HL-60 (cell line): ENCODE measurements around the gene TGFB1.

ENCODE experiments used
- CTCF ChIP-seq: IDR thresholded peaks from one replicate; pipeline ENCODE4 v1.5.1; 2011; ENCODE audit warnings: low read length, control low read depth, inconsistent platforms; ENCODE audit not compliant: insufficient read depth
- GABPA ChIP-seq: IDR thresholded peaks from 2 replicates; pipeline ENCODE4 v1.6.1; 2012; ENCODE audit warnings: low read depth
- POLR2AphosphoS5 ChIP-seq: IDR thresholded peaks from 2 replicates; pipeline ENCODE4 v1.6.1; 2012; ENCODE audit warnings: low read depth
- REST ChIP-seq: IDR thresholded peaks from 2 replicates; pipeline ENCODE4 v1.6.1; 2012; ENCODE audit warnings: low read depth; ENCODE audit not compliant: insufficient replicate concordance

- TF ChIP-seq CTCF (no peak), POLR2AphosphoS5 (no peak), REST (no peak), GABPA (no peak)
Measured at GRCh38 chr19:41318696-41319499, 34.8 kb downstream of the TGFB1 start.
